ENCODE results near the gene PRRT1B.

The PRRT1B gene

GRCh38 chr9:131603711-131604439 lies 58.6 kb downstream of the PRRT1B start:
- TF ChIP-seq CTCF (IDR thresholded peaks at IDR 0.05; ENCODE audit: extremely low read depth, insufficient read depth, missing control alignments) = no peak
- in situ Hi-C loops (cut with MboI; ENCODE audit: low pct_unique_long_range_greater_than_20kb, low sequenced_read_pairs, unreplicated experiment) = no loop called here
- no peak for DNase-seq (ENCODE audit: low spot score)

- TF ChIP-seq CTCF (IDR thresholded peaks at IDR 0.05; ENCODE audit: extremely low read depth, insufficient read depth, missing control alignments) = no peak
- DNase-seq (ENCODE audit: low spot score) = no peak
- in situ Hi-C loops (cut with MboI; ENCODE audit: low pct_unique_long_range_greater_than_20kb, low sequenced_read_pairs, unreplicated experiment) = no loop called here
These were observed 60.7 kb downstream of the PRRT1B start for GRCh38 chr9:131605770-131606590.

GRCh38 chr9:131606896-131607567 lies 61.7 kb downstream of the PRRT1B start:
- DNase-seq (ENCODE audit: low spot score) = no peak
- TF ChIP-seq CTCF (IDR thresholded peaks at IDR 0.05; ENCODE audit: extremely low read depth, insufficient read depth, missing control alignments) = no peak
- in situ Hi-C loops (cut with MboI; ENCODE audit: low pct_unique_long_range_greater_than_20kb, low sequenced_read_pairs, unreplicated experiment) = no loop called here

GRCh38 chr9:131607591-131607990 lies 62.3 kb downstream of the PRRT1B start:
- DNase-seq (ENCODE audit: low spot score) = no peak
- no peak for TF ChIP-seq CTCF (IDR thresholded peaks at IDR 0.05; ENCODE audit: extremely low read depth, insufficient read depth, missing control alignments)
- in situ Hi-C loops (cut with MboI; ENCODE audit: low pct_unique_long_range_greater_than_20kb, low sequenced_read_pairs, unreplicated experiment) = no loop called here

GRCh38 chr9:131608493-131609037 lies 63.2 kb downstream of the PRRT1B start:
- in situ Hi-C loops (cut with MboI; ENCODE audit: low pct_unique_long_range_greater_than_20kb, low sequenced_read_pairs, unreplicated experiment) = no loop called here
- DNase-seq (ENCODE audit: low spot score) = no peak
- TF ChIP-seq CTCF (IDR thresholded peaks at IDR 0.05; ENCODE audit: extremely low read depth, insufficient read depth, missing control alignments) = no peak
